GM12891 (cell line): Measurements from ENCODE around the gene FHIT.

Source experiments
- DNase-seq: peaks from one replicate; pipeline ENCODE4 v3.0.0; 2011; ENCODE audit warnings: low spot score; ENCODE audit not compliant: insufficient read length
- FAIRE-seq: peaks from 2 replicates; lab custom pipeline; 2011; peaks lifted over from hg19 to GRCh38; lab: Jason Lieb, UNC
- PAX5 ChIP-seq: IDR thresholded peaks from 2 replicates; pipeline ENCODE4 v1.6.1; 2011; ENCODE audit warnings: low read length, moderate library complexity, mild to moderate bottlenecking; ENCODE audit not compliant: insufficient read depth, severe bottlenecking
- POLR2A ChIP-seq: IDR thresholded peaks from 2 replicates; pipeline ENCODE4 v1.6.1; 2011; ENCODE audit warnings: low read depth, low read length, control low read depth
- POLR2AphosphoS5 ChIP-seq: IDR thresholded peaks from 2 replicates; pipeline ENCODE4 v1.6.1; 2011; ENCODE audit warnings: low read depth, low read length, control low read depth
- POU2F2 ChIP-seq: IDR thresholded peaks from 2 replicates; pipeline ENCODE4 v1.6.1; 2011; ENCODE audit warnings: low read depth, mild to moderate bottlenecking, control low read depth, low read length, moderate library complexity
- SPI1 ChIP-seq: IDR thresholded peaks from 2 replicates; pipeline ENCODE4 v1.6.1; 2011; ENCODE audit warnings: low read depth, low read length, control low read depth
- TAF1 ChIP-seq: IDR thresholded peaks from 2 replicates; pipeline ENCODE4 v1.6.1; 2011; ENCODE audit warnings: low read depth, low read length, control low read depth

FHIT gene

DNA sequence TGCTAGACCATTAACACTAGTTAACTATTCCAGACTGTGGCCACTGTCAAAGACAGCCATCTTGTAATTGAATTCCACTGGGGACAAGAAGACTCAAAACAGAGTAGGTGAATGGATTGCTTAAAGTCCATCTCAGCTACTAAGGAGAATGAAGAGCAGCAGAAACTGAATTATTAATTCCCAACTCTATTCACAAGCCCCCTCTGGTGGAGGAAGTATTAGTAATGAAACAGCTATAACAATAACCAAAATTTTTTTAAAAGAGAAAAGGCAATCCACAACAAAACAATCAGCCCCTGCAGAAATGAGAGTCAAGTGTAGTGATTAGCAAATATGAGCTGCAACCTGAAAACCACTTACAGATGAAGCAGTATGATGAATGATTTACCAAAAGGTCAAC is 302.8 kb downstream of the FHIT start:
- FAIRE-seq (no peak), DNase-seq (no peak)
- TF ChIP-seq PAX5, result no peak

DNA sequence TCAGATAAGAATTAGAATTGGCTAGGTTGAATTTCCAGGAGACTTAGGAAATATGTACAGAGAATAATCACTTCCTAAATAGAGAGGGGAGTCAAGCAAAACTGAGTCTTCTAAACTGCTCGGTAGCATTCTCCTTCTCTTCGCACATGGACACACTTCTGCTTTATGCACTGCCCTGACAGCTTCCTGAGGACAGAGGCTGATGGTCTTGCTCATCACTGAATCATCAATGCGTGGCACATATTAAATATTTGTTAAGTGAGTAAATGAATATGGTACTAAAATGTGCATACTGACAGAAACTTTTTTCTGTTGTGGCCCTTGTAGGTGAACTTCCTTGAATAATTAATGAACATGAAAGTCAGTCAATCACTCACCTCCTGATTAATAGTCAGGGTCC is 315.5 kb downstream of the FHIT start:
- FAIRE-seq (no peak), DNase-seq (no peak)
- TF ChIP-seq SPI1 (no peak), POLR2AphosphoS5 (no peak), POU2F2 (no peak), POLR2A (no peak)

DNA sequence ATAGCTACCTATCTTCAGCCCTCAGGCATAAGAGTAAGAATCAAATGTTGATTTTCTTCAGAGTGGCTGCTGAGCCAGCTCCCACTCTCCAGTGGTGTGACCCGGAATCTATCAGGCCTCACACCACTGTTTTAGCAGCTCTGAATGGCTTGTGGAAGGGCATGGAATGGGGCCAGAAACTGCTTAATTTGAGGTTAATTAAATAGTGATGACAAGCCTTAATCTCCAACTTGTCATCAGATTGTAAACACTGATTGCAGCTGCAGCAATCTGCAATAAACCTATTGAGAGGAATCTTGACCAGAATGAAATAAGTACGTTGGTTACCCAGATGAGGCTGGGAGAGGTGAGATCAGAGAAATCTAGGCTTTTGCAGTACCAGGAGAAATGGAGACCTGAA is 317.4 kb downstream of the FHIT start:
- no peak for DNase-seq
- no peak for FAIRE-seq
- TF ChIP-seq POU2F2 (no peak), POLR2AphosphoS5 (no peak), PAX5 (no peak), TAF1 (no peak), SPI1 (no peak), POLR2A (no peak)

DNA sequence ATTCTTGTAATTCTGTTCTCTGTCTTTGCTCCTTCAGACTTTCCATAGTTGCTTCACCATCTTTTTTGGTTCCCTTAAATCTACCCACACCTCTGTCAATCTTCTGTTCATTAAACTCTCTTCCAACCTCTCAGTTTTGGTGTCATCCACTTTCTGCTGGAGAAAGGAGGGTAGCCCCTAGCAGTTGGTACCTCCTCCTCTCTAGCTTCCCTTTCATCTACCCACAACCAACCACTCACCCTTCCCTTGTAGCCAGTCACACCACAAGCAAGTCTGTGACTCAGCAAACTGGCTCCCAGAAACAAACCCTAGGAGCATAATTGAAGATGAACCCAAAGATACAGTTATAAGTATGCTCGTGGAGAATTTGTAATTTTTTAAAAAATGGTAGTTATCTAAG is 318.6 kb downstream of the FHIT start:
- FAIRE-seq (no peak), DNase-seq (no peak)
- no peak for TF ChIP-seq PAX5
- TF ChIP-seq POLR2A, result no peak
- TF ChIP-seq SPI1, result no peak
- no peak for TF ChIP-seq POLR2AphosphoS5
- TF ChIP-seq POU2F2, result no peak
- TF ChIP-seq TAF1, result no peak

DNA sequence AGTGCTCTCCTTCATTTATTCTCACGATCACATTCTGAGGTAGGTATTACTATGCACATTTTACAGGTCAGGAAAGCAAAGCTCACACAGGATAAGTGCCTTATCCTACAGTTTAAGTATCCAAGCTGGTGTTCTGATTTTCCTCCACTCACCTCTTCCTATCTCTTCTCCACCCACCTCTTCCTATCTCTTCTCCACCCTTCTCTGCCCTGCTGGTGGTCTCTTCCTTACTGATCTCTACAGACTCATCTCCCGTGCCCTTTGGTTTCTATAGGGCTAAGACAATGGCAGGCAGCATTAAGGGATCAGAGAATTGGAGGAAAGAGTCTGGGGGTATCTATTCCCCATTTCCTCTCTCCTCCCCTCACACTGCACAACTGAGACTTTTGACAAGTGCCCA is 319.1 kb downstream of the FHIT start:
- FAIRE-seq (no peak), DNase-seq (no peak)
- TF ChIP-seq POLR2A (no peak), PAX5 (no peak), SPI1 (no peak), POU2F2 (no peak)

DNA sequence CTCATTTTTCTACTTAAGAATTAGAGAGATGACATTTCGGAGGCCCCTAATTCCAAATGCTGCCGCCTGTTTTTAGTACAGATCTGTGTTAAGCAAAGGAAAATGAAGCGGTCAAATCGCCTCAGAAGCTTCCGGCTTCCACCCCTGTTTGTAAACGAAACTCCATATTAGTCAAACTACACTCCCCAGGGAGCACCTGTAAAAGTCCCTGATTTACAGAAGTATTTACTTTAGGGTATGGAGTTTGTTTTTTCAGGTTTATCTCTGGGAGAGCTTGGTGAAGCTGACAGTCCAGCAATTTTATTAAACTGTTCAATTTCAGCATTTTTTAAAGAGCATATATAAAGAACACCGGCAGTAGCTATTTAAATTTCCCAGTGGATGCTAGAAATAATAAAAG is 319.8 kb downstream of the FHIT start:
- TF ChIP-seq PAX5 (no peak), POLR2A (no peak), SPI1 (no peak), POU2F2 (no peak), TAF1 (no peak), POLR2AphosphoS5 (no peak)
- FAIRE-seq, result no peak
- DNase-seq, result no peak

DNA sequence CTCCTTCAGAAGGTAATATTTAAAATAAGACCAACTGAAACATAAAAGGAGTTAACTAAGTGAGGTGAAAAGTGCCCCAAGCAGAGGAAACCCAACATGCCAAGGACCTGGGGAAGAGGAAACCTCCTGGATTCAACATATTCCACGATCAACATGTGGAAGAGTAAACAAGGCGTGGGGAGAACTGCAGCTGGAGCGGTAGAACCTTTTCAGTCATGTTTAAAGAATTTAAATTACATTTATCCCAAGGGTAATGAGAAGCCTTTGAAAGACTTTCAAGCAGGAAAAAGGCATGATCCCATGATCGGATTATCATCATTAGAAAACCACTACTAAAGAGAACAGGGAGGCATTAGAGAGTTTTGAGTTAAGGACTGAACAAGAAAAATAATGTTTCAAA is 330.7 kb downstream of the FHIT start:
- TF ChIP-seq PAX5, result no peak
- TF ChIP-seq TAF1, result no peak
- TF ChIP-seq POU2F2, result no peak
- no peak for TF ChIP-seq POLR2A
- no peak for TF ChIP-seq POLR2AphosphoS5
- TF ChIP-seq SPI1, result no peak
- no peak for FAIRE-seq
- no peak for DNase-seq

DNA sequence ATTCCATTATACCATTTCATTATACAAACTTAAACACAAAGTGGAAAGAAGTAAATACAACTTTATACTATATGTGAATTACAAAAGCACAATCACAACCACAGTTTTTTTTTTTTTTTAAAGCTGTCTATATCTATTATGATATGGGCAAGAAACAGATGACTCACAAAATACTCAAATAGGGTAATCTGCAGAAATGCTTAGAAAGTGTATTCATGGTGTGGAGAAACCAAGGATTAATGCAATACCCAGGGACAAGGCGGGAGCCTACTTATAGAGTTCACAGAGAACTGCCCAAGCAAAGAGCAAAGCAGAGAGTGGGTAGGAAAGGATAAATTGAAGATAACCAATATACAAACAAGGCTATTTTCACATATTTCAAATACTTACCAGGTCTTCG is 332.0 kb downstream of the FHIT start:
- DNase-seq (no peak), FAIRE-seq (no peak)
- no peak for TF ChIP-seq POLR2A
- TF ChIP-seq PAX5, result no peak
- no peak for TF ChIP-seq POU2F2
- no peak for TF ChIP-seq TAF1
- no peak for TF ChIP-seq SPI1
- no peak for TF ChIP-seq POLR2AphosphoS5

DNA sequence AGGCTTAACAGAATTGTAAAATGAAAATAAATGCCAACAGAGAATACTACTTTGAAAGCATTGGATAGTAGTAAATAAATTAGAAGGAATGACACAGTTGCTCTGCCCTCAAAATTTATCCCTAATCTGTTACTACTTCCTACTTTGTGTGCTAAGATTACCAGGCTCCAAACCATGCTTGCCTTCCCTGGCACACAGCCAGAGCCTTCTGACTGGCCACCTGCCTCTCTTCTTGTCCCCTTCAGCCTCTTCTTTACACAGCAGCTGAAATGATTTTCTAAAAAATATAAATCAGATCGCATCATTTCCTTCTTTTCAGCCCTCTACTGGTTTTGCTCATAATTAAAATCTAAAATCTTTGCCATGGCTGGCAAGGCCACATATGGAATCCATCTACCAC is 334.1 kb downstream of the FHIT start:
- TF ChIP-seq POLR2A (no peak), POU2F2 (no peak), PAX5 (no peak), TAF1 (no peak), SPI1 (no peak), POLR2AphosphoS5 (no peak)
- FAIRE-seq (no peak), DNase-seq (no peak)

DNA sequence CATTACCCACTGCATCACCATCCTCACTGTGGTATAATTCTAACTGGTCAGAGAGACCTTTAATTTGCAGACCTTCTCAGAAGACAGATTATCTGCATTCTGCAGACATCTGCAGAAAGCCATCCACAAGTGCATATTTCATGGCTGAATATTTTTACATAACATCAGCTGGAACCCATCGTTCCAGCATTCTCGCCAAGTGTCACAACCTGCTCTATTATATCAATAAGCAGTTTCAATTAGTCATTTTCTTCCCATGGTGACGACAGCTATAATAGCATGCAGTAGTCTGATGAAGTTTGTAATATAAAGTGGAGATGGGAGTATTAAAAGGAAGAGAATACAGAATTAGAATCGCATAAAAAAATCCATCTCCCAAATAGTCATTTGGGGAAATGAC is 334.7 kb downstream of the FHIT start:
- TF ChIP-seq TAF1 (no peak), SPI1 (no peak), POLR2A (no peak), POLR2AphosphoS5 (no peak), PAX5 (no peak), POU2F2 (no peak)
- FAIRE-seq, result no peak
- no peak for DNase-seq

DNA sequence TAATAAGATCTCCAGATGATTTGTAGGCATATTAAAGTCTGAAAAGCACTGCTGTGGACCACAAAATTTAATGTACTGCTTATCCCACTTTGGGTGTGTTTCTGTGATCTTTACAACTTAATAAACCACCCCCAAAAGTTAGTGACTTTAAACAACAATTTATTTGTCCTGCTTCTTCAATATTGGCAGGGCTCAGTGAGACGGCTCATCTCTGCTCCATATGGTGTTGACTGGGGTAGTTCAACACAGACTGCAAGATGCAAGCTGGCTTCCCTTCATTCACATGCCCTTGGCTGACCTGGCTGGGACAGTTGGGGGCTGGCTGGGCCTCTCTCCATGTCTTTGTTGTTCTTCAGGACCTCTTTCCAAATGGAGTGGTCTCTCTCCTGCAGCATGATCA is 337.8 kb downstream of the FHIT start:
- no peak for FAIRE-seq

DNA sequence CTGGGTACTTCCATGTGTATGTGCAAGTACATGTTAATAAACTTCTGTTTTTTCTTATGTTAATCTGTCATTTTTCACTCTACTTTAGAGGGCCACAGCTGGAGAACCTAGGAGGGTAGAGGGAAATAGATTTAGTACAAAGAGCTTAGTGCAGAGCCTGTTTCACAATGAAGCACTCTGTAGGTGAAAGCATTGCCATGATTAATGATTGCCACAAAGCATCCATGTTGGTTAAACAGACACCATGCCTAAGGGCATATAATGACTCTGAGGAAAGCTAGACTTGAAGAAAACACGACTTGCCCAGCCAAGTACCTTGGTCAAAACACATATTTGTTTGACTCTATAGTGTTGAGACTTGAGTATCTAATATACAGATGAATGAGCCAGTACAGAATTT is 338.4 kb downstream of the FHIT start:
- no peak for FAIRE-seq
- DNase-seq, result no peak
- TF ChIP-seq POU2F2 (no peak), SPI1 (no peak), POLR2A (no peak), TAF1 (no peak), POLR2AphosphoS5 (no peak), PAX5 (no peak)

More for the DNA sequence above, 337.8 kb downstream of the FHIT start:
- DNase-seq, result no peak
- no peak for TF ChIP-seq POLR2A
- no peak for TF ChIP-seq POU2F2
- no peak for TF ChIP-seq SPI1
- TF ChIP-seq POLR2AphosphoS5, result no peak
- no peak for TF ChIP-seq PAX5
- TF ChIP-seq TAF1, result no peak

DNA sequence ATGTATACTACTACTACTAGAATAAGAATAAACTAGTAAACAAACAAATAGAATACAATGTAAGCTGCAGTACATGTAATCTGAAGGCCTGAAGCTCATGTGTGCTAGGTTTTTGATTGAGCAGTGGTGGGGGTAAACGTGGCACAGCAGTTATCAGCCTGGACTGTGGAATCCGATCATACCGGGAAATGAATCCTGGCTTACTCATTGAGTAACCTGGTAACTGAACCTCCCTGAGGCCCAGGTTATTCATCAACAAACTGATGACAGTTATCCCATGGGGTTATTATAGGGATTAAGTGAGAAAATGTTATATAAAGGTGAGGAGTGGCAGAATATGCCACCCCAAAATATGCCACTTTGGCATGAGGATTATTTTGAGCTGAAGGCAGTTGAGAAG is 339.1 kb downstream of the FHIT start:
- FAIRE-seq, result no peak
- no peak for DNase-seq
- TF ChIP-seq SPI1 (no peak), POLR2A (no peak), PAX5 (no peak), TAF1 (no peak), POLR2AphosphoS5 (no peak), POU2F2 (no peak)
